GM19240 (cell line): ENCODE data around the gene RBM34.

Experiments
- DNase-seq: peaks from one replicate; pipeline ENCODE4 v3.0.0; 2011; ENCODE audit warnings: low spot score; ENCODE audit not compliant: insufficient read length

The RBM34 gene

DNA sequence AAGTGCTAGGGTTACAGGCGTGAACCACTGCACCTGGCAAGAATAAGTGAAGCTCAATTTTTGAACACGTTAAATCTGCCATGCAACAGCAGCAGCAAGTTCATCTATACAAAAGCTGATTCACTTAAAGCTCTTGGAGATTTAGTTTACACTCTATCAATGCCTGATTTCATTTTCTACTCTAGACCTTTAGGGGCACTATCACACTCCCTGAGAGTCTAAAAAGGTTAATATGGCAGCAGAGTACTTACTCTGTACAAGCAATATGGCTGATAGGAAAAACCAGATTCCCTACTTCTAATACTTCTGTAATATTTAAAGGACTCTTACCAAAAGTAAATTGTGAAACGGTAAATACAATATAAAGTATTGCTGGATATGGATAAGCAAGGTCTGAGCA lies 4.8 kb downstream of the RBM34 start:
- no peak for DNase-seq

DNA sequence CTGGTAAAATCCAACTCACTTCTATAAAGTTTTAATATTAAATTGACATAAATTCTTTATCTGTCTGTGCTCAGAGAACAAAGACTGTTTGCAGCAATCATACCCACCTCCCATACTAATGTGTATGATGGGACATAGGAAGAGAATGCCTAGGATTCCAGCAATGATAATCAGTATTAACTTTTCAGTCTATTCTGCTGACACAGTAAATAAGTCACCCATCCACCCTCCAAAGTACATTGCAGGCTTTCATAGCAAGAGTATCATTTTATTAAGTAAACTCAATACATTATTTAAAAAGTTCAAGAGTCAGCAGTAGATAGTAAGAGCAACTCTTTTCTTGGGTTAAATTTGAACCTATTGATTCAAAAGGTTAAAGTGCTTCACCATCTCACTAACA lies 8.8 kb downstream of the RBM34 start:
- no peak for DNase-seq

DNA sequence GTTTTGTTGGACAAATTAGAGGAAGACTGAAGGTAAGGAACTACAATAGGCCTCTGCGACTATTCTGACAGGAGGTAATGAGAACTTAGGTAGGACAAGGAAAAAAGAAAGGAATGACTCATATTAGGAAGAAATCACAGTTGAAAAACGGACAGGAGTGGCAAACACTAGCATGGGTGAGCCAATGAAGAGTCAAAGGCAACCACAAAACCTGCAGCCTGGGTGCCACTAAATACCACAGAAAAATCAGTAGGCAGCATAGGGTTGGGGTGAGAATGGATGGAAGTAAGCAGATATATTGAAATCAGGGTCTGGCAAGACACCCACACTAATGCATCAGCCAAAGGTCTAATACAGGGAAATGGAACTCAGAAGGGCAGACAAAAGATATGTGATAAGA lies 10.0 kb downstream of the RBM34 start:
- DNase-seq, result no peak

DNA sequence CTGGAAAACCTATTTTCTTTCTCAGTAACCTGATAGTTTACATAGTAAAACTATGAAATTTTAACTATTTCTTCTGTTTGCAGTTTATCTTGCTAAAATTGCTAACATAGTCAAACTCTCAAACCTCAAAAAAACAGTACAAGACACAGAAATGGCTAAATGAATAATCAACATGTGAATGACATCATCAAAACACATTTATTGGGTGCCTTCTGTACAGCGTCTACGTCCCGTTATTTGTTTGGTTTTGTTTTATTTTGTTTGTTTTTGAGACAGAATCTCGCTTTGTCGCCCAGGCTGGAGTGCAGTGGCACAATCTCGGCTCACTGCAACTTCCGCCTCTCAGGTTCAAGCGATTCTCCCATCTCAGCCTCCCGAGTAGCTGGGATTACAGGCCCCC lies 11.2 kb downstream of the RBM34 start:
- no peak for DNase-seq

DNA sequence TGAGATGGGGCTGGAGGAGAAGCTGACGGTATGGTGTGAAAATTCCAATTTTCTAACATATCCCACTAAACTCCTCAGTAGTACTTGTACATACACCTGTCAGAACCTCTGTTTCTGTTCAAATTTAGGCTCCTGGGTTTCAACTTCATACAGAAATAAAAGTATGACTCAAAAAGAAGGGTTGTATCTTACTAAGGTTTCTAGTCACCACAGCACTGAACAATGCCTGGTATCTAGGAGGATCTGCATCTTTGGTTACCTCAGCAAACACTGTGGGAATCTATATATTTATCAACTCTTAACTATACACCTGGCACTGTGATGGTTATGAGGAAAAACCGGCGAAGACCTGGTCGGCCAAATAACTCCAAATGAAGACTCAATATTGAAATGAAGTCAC lies 13.8 kb downstream of the RBM34 start:
- DNase-seq, result no peak

DNA sequence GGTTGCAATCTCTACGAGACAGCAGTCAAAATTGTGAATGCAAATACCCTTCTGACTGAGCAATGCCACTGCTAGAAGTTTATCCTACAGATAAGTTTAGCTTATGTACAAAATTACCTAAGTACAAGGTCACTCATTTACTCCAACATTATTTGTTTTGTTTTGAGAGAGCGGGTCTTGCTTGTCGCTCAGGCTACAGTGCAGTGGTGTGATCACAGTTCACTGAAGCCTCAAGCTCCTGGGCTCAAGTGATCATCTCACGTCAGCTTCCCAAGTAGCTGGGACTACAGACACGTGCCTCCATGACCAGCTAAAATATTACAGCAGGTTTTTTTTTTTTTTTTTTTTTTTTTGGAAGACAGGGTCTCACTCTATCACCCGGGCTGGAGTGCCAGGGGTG lies 15.4 kb downstream of the RBM34 start:
- no peak for DNase-seq

DNA sequence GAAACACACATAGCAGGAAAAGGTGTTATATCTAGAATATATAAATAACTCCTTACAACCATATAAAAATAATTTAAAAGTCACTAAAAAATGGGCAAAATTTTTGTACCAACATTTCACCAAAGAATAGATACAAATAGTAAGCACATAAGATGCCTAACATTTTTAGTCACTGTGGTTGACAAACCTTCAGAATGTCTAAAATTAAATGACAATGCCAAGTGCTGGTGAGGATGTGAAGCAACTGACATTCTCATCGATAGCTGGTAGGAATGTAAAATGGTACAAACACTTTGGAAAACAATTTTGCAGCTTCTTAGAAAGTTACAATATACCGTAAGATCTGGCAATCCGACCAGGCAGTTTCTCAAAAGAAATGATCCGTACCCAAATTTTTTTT lies 18.1 kb downstream of the RBM34 start:
- DNase-seq, result no peak

DNA sequence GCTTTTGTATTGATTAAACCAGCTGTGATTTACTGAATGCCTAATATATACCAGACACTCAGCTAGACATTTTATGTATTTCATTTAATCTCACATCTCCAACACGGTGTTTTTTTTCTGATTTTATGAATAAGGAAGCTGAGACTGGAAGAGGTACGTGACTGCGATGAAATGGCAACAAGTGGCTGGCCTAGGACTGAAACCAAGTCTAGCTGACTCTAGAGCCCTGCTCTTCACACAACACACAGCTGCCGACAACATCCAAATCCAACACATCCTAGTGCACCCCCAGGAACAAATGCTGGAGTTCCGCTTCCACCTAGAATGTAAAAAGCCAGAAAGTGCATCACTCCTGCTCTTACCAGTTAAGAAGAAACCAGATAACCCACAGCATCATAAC lies 21.7 kb downstream of the RBM34 start:
- DNase-seq, result no peak

DNA sequence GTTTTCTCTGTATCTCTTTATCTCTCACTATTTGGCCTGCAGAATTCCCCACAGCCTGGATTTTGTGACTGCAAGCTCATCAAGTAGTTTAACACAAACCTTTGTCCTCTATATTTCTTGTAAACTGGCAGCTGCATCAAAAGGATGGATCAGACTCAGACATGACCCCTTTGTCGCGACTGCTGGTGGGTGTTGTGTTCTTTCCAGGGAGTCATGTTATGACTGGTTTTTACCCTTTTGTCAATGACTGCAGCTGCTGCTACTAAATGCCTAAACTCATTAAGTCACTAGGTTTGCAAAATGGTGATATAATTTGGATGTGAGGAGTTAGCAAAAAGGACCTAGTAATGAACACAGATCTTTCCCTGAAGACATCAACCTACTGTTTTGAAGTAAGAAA lies 22.2 kb downstream of the RBM34 start:
- no peak for DNase-seq

DNA sequence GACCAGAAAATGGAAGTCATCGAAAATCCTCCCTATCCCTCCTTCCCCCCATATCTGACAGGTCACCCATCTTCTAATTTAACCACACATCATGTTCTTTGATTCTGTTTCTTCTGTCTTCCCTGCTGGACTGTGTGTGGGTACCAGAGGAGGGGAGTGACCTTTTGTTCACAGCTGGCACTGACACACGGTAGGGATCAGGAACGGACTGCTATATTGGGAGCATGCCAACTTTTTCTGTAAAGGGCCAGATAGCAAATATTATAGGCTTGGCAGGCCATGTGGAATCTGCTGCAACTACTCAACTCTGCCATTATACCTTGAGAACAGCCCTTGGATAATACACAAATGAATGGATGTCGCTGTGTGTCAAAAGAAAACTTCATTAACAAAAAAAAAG lies 24.9 kb downstream of the RBM34 start:
- DNase-seq, result no peak

DNA sequence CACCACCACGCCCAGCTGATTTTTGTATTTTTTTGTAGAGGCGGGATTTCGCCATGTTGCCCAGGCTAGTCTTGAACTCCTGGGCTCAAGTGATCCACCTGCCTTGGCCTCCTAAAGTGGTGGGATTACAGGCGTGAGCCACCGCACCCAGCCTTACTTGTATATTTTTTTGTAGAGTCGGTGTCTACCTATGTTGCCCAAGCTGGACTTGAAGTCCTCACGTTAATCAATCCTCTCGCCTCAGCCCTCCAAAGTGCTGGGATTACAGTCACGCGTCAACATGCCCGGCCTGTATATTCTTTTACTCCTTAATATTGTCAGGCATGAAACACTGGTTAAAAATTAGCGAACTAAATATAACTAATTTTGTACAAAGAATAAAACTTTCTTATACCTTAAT lies 26.9 kb downstream of the RBM34 start:
- DNase-seq, result no peak

DNA sequence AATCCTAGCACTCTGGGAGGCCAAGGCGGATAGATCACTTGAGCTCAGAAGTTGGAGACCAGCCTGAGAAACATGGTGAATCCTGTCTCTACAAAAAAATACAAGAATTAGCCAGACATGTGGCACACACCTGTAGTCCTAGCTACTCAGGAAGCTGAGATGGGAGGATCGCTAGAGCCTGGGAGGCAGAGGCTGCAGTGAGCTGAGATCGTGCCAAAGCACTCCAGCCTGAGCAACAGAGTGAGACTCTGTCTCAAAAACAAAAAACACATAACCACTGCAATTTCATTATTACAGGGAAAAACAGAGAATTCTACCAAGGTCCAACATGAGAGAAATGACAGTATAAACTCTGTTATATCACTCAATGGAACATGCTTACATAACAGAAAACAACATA lies 28.0 kb downstream of the RBM34 start:
- no peak for DNase-seq

DNA sequence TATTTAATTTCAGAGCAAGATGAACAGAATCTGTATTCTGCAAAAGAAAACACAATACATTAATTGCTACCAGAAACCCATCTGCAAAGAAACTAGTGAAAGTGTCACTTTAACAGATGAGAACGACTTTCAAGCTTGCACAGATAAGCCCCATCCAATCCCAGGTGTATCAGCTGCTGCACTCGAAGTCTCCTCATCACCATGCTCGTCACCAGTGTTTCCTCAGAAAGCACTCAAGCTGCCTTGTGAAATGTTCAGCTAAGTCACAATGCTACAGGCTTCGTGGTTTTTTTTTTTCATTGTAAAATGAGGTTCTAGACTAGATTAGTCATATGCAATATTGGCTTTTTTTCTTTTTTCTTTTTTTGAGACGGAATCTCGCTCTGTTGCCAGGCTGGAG lies 29.1 kb downstream of the RBM34 start:
- no peak for DNase-seq

DNA sequence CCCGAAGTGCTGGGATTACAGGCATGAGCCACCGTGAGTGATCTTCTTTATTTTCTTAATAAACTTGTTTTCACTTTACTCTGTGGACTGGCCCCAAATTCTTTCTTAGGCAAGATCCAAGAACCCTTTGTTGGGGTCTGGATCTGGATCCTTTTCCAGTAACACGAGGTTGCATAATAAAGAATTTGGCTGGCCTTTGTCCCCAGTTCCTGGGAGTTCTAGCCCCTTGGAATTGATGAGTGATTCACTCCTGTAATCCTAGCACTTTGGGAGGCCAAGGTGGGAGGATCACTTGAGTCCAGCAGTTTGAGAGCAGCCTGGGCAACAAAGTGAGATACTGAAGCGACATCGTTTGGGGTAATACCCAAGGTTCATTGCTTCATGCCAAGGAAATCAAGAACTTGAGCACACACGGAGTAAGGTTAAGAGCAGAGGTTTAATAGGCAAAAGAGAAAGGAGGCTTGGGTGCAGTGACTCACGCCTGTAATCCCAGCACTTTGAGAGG lies 30.2 kb downstream of the RBM34 start:
- DNase-seq, result no peak

DNA sequence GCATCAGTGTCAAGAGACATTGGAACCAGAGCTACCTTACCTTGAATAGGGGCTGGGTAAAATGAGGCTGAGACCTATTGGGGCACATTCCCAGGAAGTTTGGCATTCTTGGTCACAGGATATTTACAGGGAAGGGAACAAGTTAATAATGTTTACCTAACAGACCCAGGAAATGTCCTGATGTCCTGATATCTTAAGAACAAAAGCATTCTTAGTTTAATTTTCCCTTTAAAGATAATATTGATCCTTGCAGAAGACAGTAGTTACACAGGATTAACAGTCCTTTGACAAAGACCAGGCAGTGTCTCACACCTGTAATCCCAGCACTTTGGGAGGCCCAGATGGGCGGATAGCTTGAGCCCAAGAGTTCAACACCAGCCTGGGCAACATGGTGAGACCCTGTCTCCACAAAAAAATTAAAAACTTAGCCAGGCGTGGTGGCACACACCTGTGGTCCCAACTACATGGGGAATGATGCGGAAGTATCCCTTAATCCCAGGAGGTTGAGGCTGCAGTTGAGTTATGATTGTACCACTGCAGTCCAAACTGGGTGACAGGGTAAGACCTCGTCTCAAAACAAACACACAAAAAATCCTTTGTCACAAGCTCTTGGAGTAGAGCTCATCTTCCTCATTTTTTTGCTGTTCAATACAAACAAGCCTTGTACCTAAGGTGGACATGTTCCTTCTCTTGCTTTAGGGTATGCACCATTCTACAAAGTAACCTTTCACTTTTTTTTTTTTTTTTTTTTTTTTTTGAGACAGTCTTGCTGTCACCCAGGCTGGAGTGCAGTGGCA lies 31.1 kb downstream of the RBM34 start:
- DNase-seq, result no peak

DNA sequence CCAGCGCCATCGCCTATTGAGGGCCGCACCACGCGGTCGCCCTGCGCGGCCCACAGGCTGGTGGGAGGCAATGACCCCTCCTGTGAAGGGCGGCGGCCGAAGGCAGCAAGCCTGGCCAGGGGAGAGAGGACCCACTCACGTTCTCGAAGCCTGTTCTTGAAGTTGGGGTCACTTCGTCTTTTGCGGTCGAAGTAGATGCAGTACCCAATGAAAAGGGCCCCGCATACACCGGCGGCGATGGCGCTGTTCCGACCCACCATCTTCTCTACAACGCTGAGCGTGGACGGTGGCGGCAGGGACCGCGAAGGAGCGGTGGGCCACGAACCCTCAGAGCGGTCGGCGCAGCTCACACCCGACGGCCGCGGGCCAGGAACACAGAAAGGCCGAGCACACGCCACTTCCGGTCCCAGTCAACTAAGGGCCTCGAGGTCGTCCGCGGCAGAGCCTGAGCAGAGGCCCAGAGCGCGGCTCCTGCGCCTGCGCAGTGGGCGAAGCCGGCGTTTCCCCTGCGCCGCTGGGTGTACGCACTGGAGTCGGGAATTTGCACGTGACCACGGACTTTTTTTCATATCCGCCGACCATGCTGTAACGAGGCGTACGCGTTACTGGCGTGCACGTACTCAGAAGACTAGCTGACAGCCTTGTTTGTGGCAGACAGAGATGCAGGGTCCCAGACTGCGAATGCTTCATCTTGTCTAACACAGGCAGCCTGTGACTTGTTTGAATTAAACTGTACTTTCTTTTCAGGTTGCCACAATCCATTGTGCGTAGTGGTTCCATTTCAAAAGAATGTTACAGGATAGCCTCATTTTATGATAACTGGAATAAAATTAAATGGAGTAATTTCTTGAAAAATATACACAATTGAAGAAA lies 32.4 kb downstream of the RBM34 start, which contains the start of gene TOMM20:
Gene TOMM20 (minus strand): TSS at position 382 of the 873 bp plus-strand sequence. CDS start 122 bp downstream, at position 260.
- peak; percentile 90 for DNase-seq

DNA sequence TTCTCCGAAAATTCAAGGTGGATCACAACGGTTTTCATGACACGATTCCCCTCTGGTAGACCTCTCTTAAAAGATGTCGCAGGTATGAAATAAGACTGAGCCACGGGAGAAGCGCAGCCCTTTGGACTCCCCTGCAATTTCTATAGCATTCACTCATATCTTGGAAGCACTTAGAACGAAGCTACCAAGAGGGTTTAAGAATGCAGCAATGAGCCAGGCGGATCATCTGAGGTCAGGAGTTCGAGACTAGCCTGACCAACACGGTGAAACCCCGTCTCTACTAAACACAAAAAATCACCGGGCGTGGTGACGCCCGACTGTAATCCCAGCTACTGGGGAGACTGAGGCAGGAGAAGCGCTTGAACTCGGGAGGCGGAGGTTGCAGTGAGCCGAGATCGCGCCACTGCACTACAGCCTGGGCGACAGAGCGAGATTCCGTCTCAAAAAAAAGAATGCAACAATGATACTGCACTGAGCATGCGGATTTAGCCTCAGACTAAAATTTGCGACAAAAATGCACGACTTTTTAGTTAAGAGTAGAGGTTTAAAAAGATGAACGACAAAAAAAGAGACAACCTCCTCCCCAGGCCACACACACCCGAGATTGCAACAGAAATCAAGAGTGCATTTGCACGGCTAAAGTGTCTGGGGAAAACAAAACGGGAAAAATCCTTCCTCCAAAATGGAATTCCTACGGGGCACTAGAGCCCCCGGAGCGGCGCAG lies 33.2 kb downstream of the RBM34 start:
- no peak for DNase-seq

DNA sequence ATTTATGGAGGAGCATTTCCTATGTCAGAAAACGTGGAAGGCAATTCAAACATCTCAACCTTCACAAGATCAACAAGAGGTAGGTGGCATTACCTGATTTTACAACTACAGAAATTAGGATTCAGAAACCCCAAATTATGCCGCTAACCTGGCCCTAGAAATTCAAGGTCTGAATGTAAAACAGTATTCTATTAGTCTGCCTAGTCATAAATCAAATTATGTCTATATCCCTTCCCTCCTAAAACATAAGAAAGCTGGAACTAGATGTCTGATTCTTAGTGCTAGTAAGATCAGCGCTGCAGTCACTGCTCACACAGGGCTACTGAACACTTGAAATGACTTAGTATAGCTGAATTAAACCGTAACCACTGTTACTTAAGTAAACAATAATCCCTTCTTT lies 33.8 kb downstream of the RBM34 start:
- DNase-seq, result no peak

DNA sequence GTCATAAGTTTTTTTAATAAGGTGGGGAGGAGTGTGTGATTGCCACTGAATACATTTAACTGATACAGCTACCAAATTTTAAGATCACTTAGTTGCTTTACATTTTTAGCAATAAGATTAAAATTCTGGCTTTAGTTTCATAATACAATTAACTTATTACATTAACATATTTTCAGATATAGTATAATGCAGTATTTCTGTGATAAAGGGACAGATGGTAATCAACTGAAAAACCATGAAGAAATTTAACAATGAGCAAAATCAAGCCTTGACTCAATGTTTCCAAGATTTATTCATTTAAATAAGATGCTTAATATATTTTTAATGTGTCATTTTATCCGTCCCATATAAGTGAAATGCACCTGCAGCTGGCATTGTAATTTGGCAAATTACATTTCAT lies 36.4 kb downstream of the RBM34 start:
- no peak for DNase-seq

DNA sequence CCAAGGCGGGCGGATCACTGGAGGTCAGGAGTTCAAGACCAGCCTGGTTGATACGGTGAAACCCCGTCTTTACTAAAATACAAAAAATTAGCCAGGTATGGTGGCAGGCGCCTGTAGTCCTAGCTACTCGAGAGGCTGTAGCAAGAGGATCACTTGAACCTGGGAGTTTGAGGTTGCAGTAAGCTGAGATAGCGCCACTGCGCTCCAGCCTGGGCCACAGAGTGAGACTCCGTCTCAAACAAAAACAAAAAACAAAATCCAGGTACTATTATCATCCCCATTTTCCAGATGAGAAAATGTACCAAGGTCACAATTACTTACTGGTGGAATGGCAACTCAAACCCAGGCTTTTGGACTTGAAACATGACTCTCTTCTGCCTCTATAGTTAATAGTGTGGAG lies 36.9 kb downstream of the RBM34 start:
- no peak for DNase-seq

DNA sequence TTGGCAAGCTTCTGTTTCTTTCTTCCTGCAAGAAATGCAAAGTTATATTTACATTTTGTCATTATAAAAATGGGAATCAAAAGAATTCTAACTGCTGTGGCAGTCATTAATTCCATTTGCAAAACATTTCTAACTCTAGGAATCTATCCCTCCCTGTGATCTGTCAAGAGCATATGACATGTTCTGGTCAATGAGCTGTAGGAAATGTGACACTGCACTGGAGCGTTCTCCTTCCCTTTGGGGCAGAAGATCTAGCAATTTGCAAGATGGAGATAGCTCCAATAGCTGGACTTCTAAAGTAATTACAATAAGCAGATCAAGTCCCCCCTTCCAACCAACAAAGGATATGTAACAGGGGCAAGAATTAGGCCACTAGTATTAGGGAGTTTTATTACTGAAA lies 38.7 kb downstream of the RBM34 start:
- no peak for DNase-seq
